Liver (tissue), 9 donors: ENCODE data around the gene CXCR1. TPM values are rescaled to one million over a fixed set of nuclear protein-coding genes. Genes with fewer than 3 reads are reported as not detected.

Experiments
- DNase-seq: peaks from one replicate; pipeline ENCODE4 v3.0.0-alpha.2; 2017; ENCODE audit warnings: low spot score
- H3K27ac ChIP-seq, 2 donors: one replicate each; pipeline ENCODE4 v1.7.0; 2013; ENCODE audit warnings: inconsistent platforms in 2 of 2, low read length in 2 of 2, control low read depth in 1 of 2, low read depth in 1 of 2, mild to moderate bottlenecking in 1 of 2
- H3K27me3 ChIP-seq, 4 donors: one replicate each; pipeline versions ENCODE4 v1.6.1 to v1.7.0; 2013; ENCODE audit warnings: low read length in 3 of 4, inconsistent platforms in 1 of 4, mild to moderate bottlenecking in 1 of 4, moderate library complexity in 1 of 4; ENCODE audit not compliant: control insufficient read depth in 4 of 4, insufficient read depth in 4 of 4
- H3K36me3 ChIP-seq, 4 donors: one replicate each; pipeline versions ENCODE4 v1.6.1 to v1.7.0; 2013; ENCODE audit warnings: low read length in 3 of 4, mild to moderate bottlenecking in 3 of 4, low read depth in 1 of 4, moderate library complexity in 1 of 4; ENCODE audit not compliant: control insufficient read depth in 4 of 4, insufficient read depth in 3 of 4
- H3K4me1 ChIP-seq, 4 donors: one replicate each; pipeline versions ENCODE4 v1.6.1 to v1.7.0; 2013; ENCODE audit warnings: low read length in 3 of 4, mild to moderate bottlenecking in 3 of 4, moderate library complexity in 1 of 4; ENCODE audit not compliant: control insufficient read depth in 4 of 4, insufficient read depth in 4 of 4
- H3K4me3 ChIP-seq, 3 donors: one replicate each; pipeline versions ENCODE4 v1.6.1 to v1.7.0; 2013; ENCODE audit warnings: low read length in 3 of 3, control low read depth in 1 of 3, low read depth in 1 of 3, mild to moderate bottlenecking in 1 of 3
- H3K9ac ChIP-seq, 2 donors: one replicate each; pipeline ENCODE4 v1.7.0; 2013; ENCODE audit warnings: low read length in 2 of 2, mild to moderate bottlenecking in 2 of 2, moderate library complexity in 2 of 2, control low read depth in 1 of 2, low read depth in 1 of 2
- H3K9me3 ChIP-seq, 4 donors: one replicate each; pipeline versions ENCODE4 v1.6.1 to v1.7.0; 2013; ENCODE audit warnings: low read length in 3 of 4; ENCODE audit not compliant: control insufficient read depth in 4 of 4
- ATF3 ChIP-seq: IDR thresholded peaks from 2 replicates; pipeline ENCODE4 v1.6.1; 2016; ENCODE audit warnings: antibody characterized with exemption
- CTCF ChIP-seq: fragments of 150-350 bp; IDR thresholded peaks from 2 replicates; pipeline ENCODE4 v1.5.1; 2017; ENCODE audit warnings: improper control_type of control experiment, low read depth, low read length; ENCODE audit not compliant: missing input control
- EGR1 ChIP-seq, 2 donors: IDR thresholded peaks; 2 replicates each; pipeline ENCODE4 v1.6.1; 2016 to 2018; ENCODE audit warnings: antibody characterized with exemption in 2 of 2, low read depth in 2 of 2
- FOXA1 ChIP-seq: IDR thresholded peaks from 2 replicates; pipeline ENCODE4 v1.6.1; 2016; ENCODE audit warnings: antibody characterized with exemption
- FOXA2 ChIP-seq: IDR thresholded peaks from 2 replicates; pipeline ENCODE4 v1.6.1; 2016; ENCODE audit warnings: antibody characterized with exemption
- GABPA ChIP-seq, 2 donors: IDR thresholded peaks in 1 of 2; conservative IDR thresholded peaks in 1 of 2; 2 replicates each; pipeline ENCODE4 v1.6.1; 2016; ENCODE audit warnings: antibody characterized with exemption in 2 of 2, mild to moderate bottlenecking in 1 of 2, moderate library complexity in 1 of 2
- HNF4A ChIP-seq, 2 donors: conservative IDR thresholded peaks; 2 replicates each; pipeline ENCODE4 v1.6.1; 2016; ENCODE audit warnings: antibody characterized with exemption in 2 of 2, mild to moderate bottlenecking in 2 of 2
- HNF4G ChIP-seq: IDR thresholded peaks from 2 replicates; pipeline ENCODE4 v1.6.1; 2016; ENCODE audit warnings: antibody characterized with exemption
- JUND ChIP-seq, 2 donors: IDR thresholded peaks; 2 replicates each; pipeline ENCODE4 v1.6.1; 2016; ENCODE audit warnings: antibody characterized with exemption in 2 of 2
- NR2F2 ChIP-seq: IDR thresholded peaks from 2 replicates; pipeline ENCODE4 v1.6.1; 2016; ENCODE audit warnings: antibody characterized with exemption
- RAD21 ChIP-seq, 2 donors: IDR thresholded peaks; 2 replicates each; pipeline ENCODE4 v1.6.1; 2016; ENCODE audit warnings: antibody characterized with exemption in 2 of 2, mild to moderate bottlenecking in 2 of 2
- REST ChIP-seq: IDR thresholded peaks from 2 replicates; pipeline ENCODE4 v1.6.1; 2016; ENCODE audit warnings: antibody characterized with exemption, mild to moderate bottlenecking
- RXRA ChIP-seq, 2 donors: IDR thresholded peaks; 2 replicates each; pipeline ENCODE4 v1.6.1; 2017 to 2018; ENCODE audit warnings: antibody characterized with exemption in 2 of 2, mild to moderate bottlenecking in 1 of 2
- SP1 ChIP-seq: IDR thresholded peaks from 2 replicates; pipeline ENCODE4 v1.6.1; 2018; ENCODE audit warnings: antibody characterized with exemption, mild to moderate bottlenecking
- TAF1 ChIP-seq: conservative IDR thresholded peaks from 2 replicates; pipeline ENCODE4 v1.6.1; 2016; ENCODE audit warnings: antibody characterized with exemption, mild to moderate bottlenecking
- YY1 ChIP-seq: IDR thresholded peaks from 2 replicates; pipeline ENCODE4 v1.6.1; 2016; ENCODE audit warnings: antibody characterized with exemption, mild to moderate bottlenecking
- ZBTB33 ChIP-seq: IDR thresholded peaks from 2 replicates; pipeline ENCODE4 v1.6.1; 2016; ENCODE audit warnings: antibody characterized with exemption
- WGBS: extraction: QIAGEN DNeasy Blood & Tissue Kit; methylation state at CpG from one replicate; pipeline ENCODE4 v1.1.7; 2013; 5-methylcytosine and 5-hydroxymethylcytosine counted together
- polyA plus RNA-seq, 2 donors: library from polyadenylated mRNA; stranded (reverse) in 1 of 2; unstranded in 1 of 2; fragments of 200-250 nt in 1 of 2; fragments of >200 nt in 1 of 2; fragmentation: Nextera tagmentation in 1 of 2; extraction: Ambion mirVana in 1 of 2; gene quantifications; one replicate each; pipeline versions ENCODE4 v1.2.1 to v1.2.3, GENCODE V29; 2013 to 2015
- total RNA-seq, 2 donors: library from RNA; depleted of rRNA; stranded (reverse); fragments of >200 nt; gene quantifications; one replicate each; pipeline ENCODE4 v1.2.3, GENCODE V29; 2014
- TF ChIP-seq, protein P1 (sequence below): IDR thresholded peaks from 2 replicates; pipeline ENCODE4 v1.6.1; 2016; ENCODE audit warnings: antibody characterized with exemption
- donor health status: healthy.
- donor health status: healthy.
- donor health status: healthy.
- donor health status: healthy.
- donor health status: healthy.

CXCR1 gene
- total and polyA plus RNA-seq, 4 donors, result 0.26 to 1.8 (median 0.71) TPM

DNA sequence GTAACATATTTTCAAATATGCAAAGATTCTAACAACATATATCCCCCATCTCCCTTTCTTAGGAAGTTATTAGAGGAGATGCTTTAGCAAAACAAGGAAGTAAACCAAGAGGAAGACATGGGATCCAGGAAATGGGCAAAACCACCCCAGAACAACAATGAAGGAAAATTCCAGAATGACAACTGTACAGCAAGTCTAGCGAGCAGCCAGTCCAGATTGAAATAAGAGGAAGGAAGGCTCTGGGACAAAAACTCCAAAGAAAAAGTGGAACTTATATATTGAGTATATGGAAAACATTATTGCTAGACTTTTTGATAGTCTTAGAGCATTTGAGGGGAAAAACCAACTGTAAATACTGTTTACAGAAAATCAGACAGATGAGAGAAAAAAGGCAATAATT is 47.4 kb upstream of the CXCR1 start (continued):
- TF ChIP-seq NR2F2 (no peak), SP1 (no peak), CTCF (no peak), ZBTB33 (no peak), FOXA2 (no peak)

DNA sequence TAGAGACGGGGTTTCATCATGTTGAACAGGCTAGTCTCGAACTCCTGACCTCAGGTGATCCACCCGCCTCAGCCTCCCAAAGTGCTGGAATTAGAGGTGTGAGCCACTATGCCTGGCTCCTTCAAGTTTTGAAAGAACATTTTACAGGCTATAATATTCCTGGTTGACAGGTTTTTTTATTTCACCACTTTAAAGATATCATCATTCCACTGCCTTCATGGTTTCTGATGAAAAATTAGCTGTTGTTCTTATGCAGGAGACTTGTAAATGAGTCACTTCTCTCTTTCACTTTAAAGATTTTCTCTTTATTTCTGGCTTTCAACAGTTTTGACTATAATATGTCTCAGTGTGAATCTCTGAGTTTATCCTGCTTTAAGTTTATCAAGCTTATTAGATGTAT is 42.3 kb upstream of the CXCR1 start:
- TF ChIP-seq NR2F2, result no peak
- TF ChIP-seq EGR1 (IDR thresholded peaks at IDR 0.05; ENCODE audit: low read depth in 2 of 2), result no peak
- TF ChIP-seq REST, result no peak
- TF ChIP-seq ATF3, result no peak
- no peak for TF ChIP-seq RXRA (IDR thresholded peaks at IDR 0.05)
- no peak for TF ChIP-seq JUND (IDR thresholded peaks at IDR 0.05)
- no peak for TF ChIP-seq FOXA1
- no peak for TF ChIP-seq TAF1
- TF ChIP-seq GABPA (IDR thresholded peaks at IDR 0.05 in 1 of 2, conservative IDR thresholded peaks at IDR 0.05 in 1 of 2), result no peak
- no peak for TF ChIP-seq FOXA2
- no peak for TF ChIP-seq RAD21 (IDR thresholded peaks at IDR 0.05)
- TF ChIP-seq HNF4A (conservative IDR thresholded peaks at IDR 0.05), result no peak
- no peak for TF ChIP-seq YY1
- TF ChIP-seq, protein P1, sequence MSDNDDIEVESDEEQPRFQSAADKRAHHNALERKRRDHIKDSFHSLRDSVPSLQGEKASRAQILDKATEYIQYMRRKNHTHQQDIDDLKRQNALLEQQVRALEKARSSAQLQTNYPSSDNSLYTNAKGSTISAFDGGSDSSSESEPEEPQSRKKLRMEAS, result no peak
- TF ChIP-seq CTCF, result no peak
- no peak for TF ChIP-seq SP1
- no peak for TF ChIP-seq HNF4G
- no peak for TF ChIP-seq ZBTB33
- no peak overlapping the region for H3K27ac ChIP-seq
- H3K27me3 ChIP-seq, result no peaks in the 10 kb centered on the region
- H3K4me1 ChIP-seq, result no peaks in the 10 kb centered on the region
- 98% methylated on average over 3 of the region's 3 CpGs for WGBS
- no peak for DNase-seq
- no peaks in the 10 kb centered on the region for H3K9me3 ChIP-seq
- H3K4me3 ChIP-seq, result no peak overlapping the region
- H3K36me3 ChIP-seq, result no peaks in the 10 kb centered on the region
- no peak overlapping the region for H3K9ac ChIP-seq
